Fibroblast of lung (primary cell): Measurements from ENCODE around the gene PPP2R1B.
A peak's percentile ranks its signal among the peaks of the same experiment; 100 is the strongest.

Experiments
- CTCF ChIP-seq, 2 donors: IDR thresholded peaks in 1 of 2; conservative IDR thresholded peaks in 1 of 2; 1 replicate in 1 of 2; 2 replicates in 1 of 2; pipeline ENCODE4 v1.5.1; 2011 to 2012; ENCODE audit warnings: low read length in 2 of 2, control low read depth in 1 of 2, inconsistent platforms in 1 of 2, low read depth in 1 of 2, mild to moderate bottlenecking in 1 of 2
- EZH2 ChIP-seq: IDR thresholded peaks from 2 replicates; pipeline ENCODE4 v1.5.1; 2012; ENCODE audit warnings: low read length, control low read depth, mild to moderate bottlenecking; ENCODE audit errors: missing control alignments

GRCh38 chr11:111762981-111763643 lies 3.1 kb downstream of the PPP2R1B start:
- TF ChIP-seq CTCF (conservative IDR thresholded peaks at IDR 0.05 in 1 of 2, IDR thresholded peaks at IDR 0.05 in 1 of 2; ENCODE audit: low read depth in 1 of 2, low read length in 2 of 2) = peak; percentile 31 to 38
- TF ChIP-seq EZH2 = no peak
